Right atrium auricular region (tissue), 2 donors: Measurements from ENCODE around the gene MYOF. TPM values are rescaled to one million over a fixed set of nuclear protein-coding genes. Genes with fewer than 3 reads are reported as not detected.

ENCODE experiments used
- DNase-seq: peaks from one replicate; pipeline ENCODE4 v3.0.0-alpha.2; 2019; ENCODE audit warnings: low spot score
- H3K27ac ChIP-seq, 2 donors: fragments of 200-600 bp; sonication (generic); 1 replicate in 1 of 2; 2 replicates in 1 of 2; pipeline ENCODE4 v1.5.1; 2016 to 2019
- H3K27me3 ChIP-seq, 2 donors: fragments of 200-600 bp; sonication (generic); one replicate each; pipeline versions ENCODE4 v1.5.1 to v1.6.0; 2017 to 2019
- H3K36me3 ChIP-seq: fragments of 200-600 bp; sonication (generic); one replicate; pipeline ENCODE4 v1.5.1; 2016
- H3K4me1 ChIP-seq, 2 donors: fragments of 200-600 bp; sonication (generic); one replicate each; pipeline versions ENCODE4 v1.5.1 to v1.6.0; 2017 to 2019
- H3K4me3 ChIP-seq, 2 donors: fragments of 200-600 bp; sonication (generic); 1 replicate in 1 of 2; 2 replicates in 1 of 2; pipeline ENCODE4 v1.5.1; 2017 to 2019; ENCODE audit warnings: mild to moderate bottlenecking in 1 of 2, moderate library complexity in 1 of 2
- H3K9me3 ChIP-seq, 2 donors: fragments of 200-600 bp; sonication (generic); one replicate each; pipeline ENCODE4 v1.5.1; 2019
- total RNA-seq, 2 donors: library from RNA; depleted of rRNA; stranded (reverse); fragments of >200 nt; gene quantifications; one replicate each; pipeline ENCODE4 v1.1.0, GENCODE V29; 2016
- TF ChIP-seq, protein P1 (sequence below), 2 donors: fragments of 200-600 bp; sonication (generic); IDR thresholded peaks; one replicate each; pipeline ENCODE4 v1.5.1; 2019; ENCODE audit warnings: antibody characterized with exemption in 2 of 2

The MYOF gene
- total RNA-seq, 2 donors from 2014 or later, result 13.4 to 14.1 TPM

DNA sequence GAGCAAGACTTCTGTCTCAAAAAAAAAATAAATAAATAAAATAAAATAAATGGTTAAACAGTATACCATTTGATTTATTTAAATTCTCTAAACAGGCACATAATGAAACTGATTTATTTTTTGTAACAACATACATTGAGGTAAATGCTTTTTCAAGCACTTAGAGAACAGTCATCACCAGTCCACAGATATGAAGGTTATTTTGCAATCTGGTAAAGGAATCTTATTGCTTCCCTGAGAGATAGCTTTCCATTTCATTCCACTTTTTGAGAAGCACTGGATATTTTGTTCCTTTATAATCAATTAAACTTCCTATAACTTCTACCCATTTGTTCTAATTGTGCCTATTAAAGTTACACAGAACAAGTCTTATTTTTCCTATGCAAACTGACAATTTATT is 19.5 kb upstream of the MYOF start:
- Histone ChIP-seq H3K27ac (no peak overlapping the region), H3K27me3 (no peaks in the 10 kb centered on the region), H3K36me3 (no peaks in the 10 kb centered on the region), H3K9me3 (no peaks in the 10 kb centered on the region), H3K4me3 (no peak overlapping the region), H3K4me1 (peaks cover 0 to 3% of the 10 kb centered on the region in 2 donors)
- TF ChIP-seq, protein P1, sequence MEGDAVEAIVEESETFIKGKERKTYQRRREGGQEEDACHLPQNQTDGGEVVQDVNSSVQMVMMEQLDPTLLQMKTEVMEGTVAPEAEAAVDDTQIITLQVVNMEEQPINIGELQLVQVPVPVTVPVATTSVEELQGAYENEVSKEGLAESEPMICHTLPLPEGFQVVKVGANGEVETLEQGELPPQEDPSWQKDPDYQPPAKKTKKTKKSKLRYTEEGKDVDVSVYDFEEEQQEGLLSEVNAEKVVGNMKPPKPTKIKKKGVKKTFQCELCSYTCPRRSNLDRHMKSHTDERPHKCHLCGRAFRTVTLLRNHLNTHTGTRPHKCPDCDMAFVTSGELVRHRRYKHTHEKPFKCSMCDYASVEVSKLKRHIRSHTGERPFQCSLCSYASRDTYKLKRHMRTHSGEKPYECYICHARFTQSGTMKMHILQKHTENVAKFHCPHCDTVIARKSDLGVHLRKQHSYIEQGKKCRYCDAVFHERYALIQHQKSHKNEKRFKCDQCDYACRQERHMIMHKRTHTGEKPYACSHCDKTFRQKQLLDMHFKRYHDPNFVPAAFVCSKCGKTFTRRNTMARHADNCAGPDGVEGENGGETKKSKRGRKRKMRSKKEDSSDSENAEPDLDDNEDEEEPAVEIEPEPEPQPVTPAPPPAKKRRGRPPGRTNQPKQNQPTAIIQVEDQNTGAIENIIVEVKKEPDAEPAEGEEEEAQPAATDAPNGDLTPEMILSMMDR (IDR thresholded peaks at IDR 0.05), result no peak
- no peak for DNase-seq

DNA sequence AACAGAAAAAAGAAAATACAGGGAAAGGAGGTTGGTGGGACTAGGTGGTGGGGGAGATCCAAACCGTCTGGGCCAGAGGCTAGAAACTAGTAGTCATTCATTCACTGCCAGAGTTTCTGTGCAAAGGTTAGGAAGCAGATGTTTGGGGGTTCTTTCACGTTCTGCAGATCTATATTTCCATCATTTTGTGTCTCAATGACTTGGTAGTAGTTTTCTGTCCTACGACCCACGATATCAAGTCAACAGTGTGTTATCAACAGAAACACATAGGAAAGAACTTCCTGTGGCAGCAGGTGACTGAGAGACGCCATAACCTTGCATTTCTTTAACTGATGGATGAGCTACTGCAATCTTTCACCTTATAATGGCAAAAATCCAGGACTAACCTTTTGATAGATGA is 16.0 kb upstream of the MYOF start:
- TF ChIP-seq, protein P1 (IDR thresholded peaks at IDR 0.05), result no peak

DNA sequence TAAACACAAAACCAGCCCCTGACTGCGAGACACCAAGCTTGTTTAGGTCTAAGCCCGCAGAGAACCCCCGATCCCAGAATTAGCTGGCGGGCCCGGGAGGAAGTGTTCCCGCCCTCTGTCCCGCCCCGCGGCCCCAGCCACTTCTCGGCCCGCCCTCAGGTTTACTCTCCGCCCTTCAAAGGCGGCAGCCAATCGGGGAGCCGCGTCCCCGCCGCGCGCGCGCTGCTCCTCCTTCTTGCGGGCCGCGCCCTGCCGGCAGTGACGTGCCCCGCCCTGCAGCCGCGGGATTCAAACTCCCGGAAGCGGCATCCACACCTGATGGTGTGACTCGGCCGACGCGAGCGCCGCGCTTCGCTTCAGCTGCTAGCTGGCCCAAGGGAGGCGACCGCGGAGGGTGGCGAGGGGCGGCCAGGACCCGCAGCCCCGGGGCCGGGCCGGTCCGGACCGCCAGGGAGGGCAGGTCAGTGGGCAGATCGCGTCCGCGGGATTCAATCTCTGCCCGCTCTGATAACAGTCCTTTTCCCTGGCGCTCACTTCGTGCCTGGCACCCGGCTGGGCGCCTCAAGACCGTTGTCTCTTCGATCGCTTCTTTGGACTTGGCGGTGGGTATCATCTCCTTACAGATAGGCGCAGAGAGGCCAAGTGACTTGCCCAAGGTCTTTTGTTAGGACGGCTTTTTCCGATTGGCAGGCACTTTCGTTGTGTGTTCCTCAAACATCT is 14.3 kb upstream of the MYOF start, which contains the start of gene CEP55:
Gene CEP55 (plus strand): TSS at position 291 of the 720 bp plus-strand sequence. CDS start 3,440 bp downstream, outside the sequence.
- Histone ChIP-seq H3K27me3 (no peaks in the 10 kb centered on the region), H3K4me1 (peaks cover 0 to 10% of the 10 kb centered on the region in 2 donors), H3K36me3 (no peaks in the 10 kb centered on the region), H3K27ac (peak within 1 kb of the TSS; percentile 31 to 72), H3K9me3 (no peaks in the 10 kb centered on the region), H3K4me3 (peak within 1 kb of the TSS; percentile 41 to 70)
- TF ChIP-seq, protein P1 (IDR thresholded peaks at IDR 0.05), result no peak
- peak; percentile 94 for DNase-seq

More for the DNA sequence above, 16.0 kb upstream of the MYOF start:
- Histone ChIP-seq H3K9me3 (no peaks in the 10 kb centered on the region), H3K36me3 (no peaks in the 10 kb centered on the region), H3K27ac (no peak overlapping the region), H3K4me3 (no peak overlapping the region), H3K27me3 (no peaks in the 10 kb centered on the region), H3K4me1 (peaks cover 0 to 10% of the 10 kb centered on the region in 2 donors)
- no peak for DNase-seq

DNA sequence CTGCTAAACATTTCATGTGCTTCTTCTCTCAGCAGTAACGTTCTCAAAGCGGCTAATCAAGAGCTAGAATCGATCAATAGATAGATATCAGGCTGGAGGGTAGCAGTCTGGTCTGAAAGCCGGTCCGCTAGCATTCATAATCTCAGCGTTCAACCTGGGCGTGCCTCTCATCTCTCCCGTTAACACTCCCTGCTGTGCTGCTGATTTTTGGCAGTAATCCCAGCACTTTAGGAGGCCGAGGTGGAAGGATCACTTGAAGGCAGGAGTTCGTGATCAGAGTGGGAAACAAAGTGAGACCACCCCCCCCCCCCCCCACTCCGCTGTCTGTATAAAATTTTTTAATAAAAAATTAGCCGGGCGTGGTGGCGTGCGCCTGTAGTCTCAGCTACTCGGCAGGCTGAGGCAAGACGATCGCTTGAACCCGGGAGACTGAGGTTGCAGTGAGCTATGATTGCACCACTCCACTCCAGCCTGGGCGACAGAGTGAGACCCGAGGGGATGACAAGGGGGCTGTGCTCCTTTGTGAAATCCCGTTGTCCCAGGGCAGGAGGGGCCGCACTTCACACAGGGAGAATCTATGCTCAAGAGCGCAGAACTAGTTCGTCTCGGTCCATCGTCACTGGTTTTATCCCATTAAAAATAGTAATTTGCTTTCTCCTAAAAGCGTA is 13.7 kb upstream of the MYOF start:
- Histone ChIP-seq H3K36me3 (no peaks in the 10 kb centered on the region), H3K4me1 (peaks cover 0 to 10% of the 10 kb centered on the region in 2 donors), H3K27ac (peak overlapping the region; percentile 31 to 72), H3K4me3 (peak overlapping the region; percentile 41 to 70), H3K27me3 (no peaks in the 10 kb centered on the region), H3K9me3 (no peaks in the 10 kb centered on the region)
- TF ChIP-seq, protein P1 (IDR thresholded peaks at IDR 0.05), result no peak
- no peak for DNase-seq

DNA sequence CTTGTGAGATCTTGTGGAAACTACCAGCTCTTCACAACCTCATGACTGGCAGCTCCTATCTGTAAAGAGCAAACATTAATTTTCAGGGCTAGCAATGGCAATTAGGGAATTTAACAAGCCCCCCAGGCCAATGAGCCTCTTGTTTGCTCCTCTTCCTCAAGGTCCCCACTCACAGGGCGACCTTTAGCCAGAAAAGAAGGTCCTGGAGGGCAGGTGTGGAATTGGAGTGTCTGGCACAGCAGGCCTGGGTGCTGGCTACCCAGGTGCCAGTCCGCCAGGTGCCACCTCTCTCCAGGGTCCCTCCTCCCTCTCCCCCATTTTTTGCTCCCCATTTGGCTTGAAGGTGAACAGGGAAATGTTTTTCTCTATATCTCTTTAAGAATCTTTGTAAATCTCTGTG is 12.4 kb upstream of the MYOF start:
- Histone ChIP-seq H3K4me1 (peaks cover 0 to 10% of the 10 kb centered on the region in 2 donors), H3K36me3 (no peaks in the 10 kb centered on the region), H3K9me3 (no peaks in the 10 kb centered on the region), H3K27me3 (no peaks in the 10 kb centered on the region), H3K27ac (no peak overlapping the region), H3K4me3 (no peak overlapping the region)
- TF ChIP-seq, protein P1 (IDR thresholded peaks at IDR 0.05), result no peak
- no peak for DNase-seq
